IMR-90 (cell line): ENCODE data around the gene CAST. TPM values are rescaled to one million over a fixed set of nuclear protein-coding genes. Genes with fewer than 3 reads are reported as not detected.

ENCODE experiments used
- ATAC-seq: fragments of 200-7000 bp; cut with Tn5 transposase; 2 replicates; pipeline ENCODE4 v1.9.1; 2020; ENCODE audit warnings: low read depth, mild to moderate bottlenecking, moderate library complexity
- BruUV-seq: library from RNA; stranded (reverse); fragments of 400-500 nt; replicated peaks from 2 replicates; lab custom pipeline; 2021; lab: Mats Ljungman, UMichigan
- CTCF ChIA-PET: fragments of 300-600 bp; formaldehyde crosslinking; extraction: SDS; loops from one replicate; lab custom pipeline; 2021; ENCODE audit warnings: antibody characterized with exemption; lab: Yijun Ruan, JAX
- POLR2A ChIA-PET: fragments of 300-600 bp; sonication (Branson Sonifier 250); formaldehyde crosslinking; loops from one replicate; lab custom pipeline; 2022; ENCODE audit warnings: antibody characterized with exemption; ENCODE audit not compliant: unreplicated experiment; lab: Charles Lee
- DNase-seq: peaks from one replicate; pipeline ENCODE4 v3.0.0; 2013
- H2AFZ ChIP-seq: replicated peaks from 2 replicates; pipeline ENCODE3; 2013; ENCODE audit warnings: low read length, mild to moderate bottlenecking; ENCODE audit not compliant: poor library complexity
- H2AK5ac ChIP-seq: 2 replicates; pipeline ENCODE4 v1.6.1; 2013; ENCODE audit warnings: low read depth, low read length, inconsistent platforms
- H2AK9ac ChIP-seq: replicated peaks from 2 replicates; pipeline ENCODE3; 2013; ENCODE audit warnings: mild to moderate bottlenecking, low read depth, low read length, moderate library complexity; ENCODE audit not compliant: poor library complexity
- H2BK120ac ChIP-seq: 2 replicates; pipeline ENCODE4 v1.6.1; 2013; ENCODE audit warnings: low read depth, low read length, inconsistent platforms
- H2BK15ac ChIP-seq: 3 replicates; pipeline ENCODE4 v1.6.1; 2013; ENCODE audit warnings: low read depth, low read length, inconsistent platforms
- H2BK20ac ChIP-seq: 2 replicates; pipeline ENCODE4 v1.6.1; 2013; ENCODE audit warnings: low read depth, mild to moderate bottlenecking, inconsistent platforms, low read length, moderate library complexity
- H2BK5ac ChIP-seq: 2 replicates; pipeline ENCODE4 v1.6.1; 2013; ENCODE audit warnings: mild to moderate bottlenecking, low read depth, low read length, inconsistent platforms; ENCODE audit not compliant: poor library complexity, severe bottlenecking
- H3K14ac ChIP-seq: replicated peaks from 2 replicates; pipeline ENCODE4 v1.6.1; 2013; ENCODE audit warnings: low read depth, low read length, inconsistent platforms
- H3K18ac ChIP-seq: 2 replicates; pipeline ENCODE4 v1.6.1; 2013; ENCODE audit warnings: low read depth, low read length, control low read depth
- H3K23ac ChIP-seq: 2 replicates; pipeline ENCODE4 v1.6.1; 2013; ENCODE audit warnings: low read depth, low read length, inconsistent platforms
- H3K27ac ChIP-seq: 2 replicates; pipeline ENCODE4 v1.5.1; 2013; ENCODE audit warnings: mild to moderate bottlenecking, control low read depth, low read length; ENCODE audit not compliant: insufficient read depth
- H3K27me3 ChIP-seq: 2 replicates; pipeline ENCODE4 v1.6.1; 2013; ENCODE audit warnings: low read length; ENCODE audit not compliant: control insufficient read depth, insufficient read depth
- H3K36me3 ChIP-seq: 2 replicates; pipeline ENCODE4 v1.6.1; 2013; ENCODE audit warnings: low read length, mixed read lengths; ENCODE audit not compliant: control insufficient read depth, insufficient read depth
- H3K4ac ChIP-seq: 2 replicates; pipeline ENCODE4 v1.6.1; 2013; ENCODE audit warnings: low read depth, low read length, inconsistent platforms
- H3K4me1 ChIP-seq: 2 replicates; pipeline ENCODE4 v1.6.1; 2013; ENCODE audit warnings: low read length, mixed read lengths; ENCODE audit not compliant: control insufficient read depth, insufficient read depth
- H3K4me2 ChIP-seq: 2 replicates; pipeline ENCODE4 v1.6.1; 2013; ENCODE audit warnings: low read depth, mild to moderate bottlenecking, control low read depth, low read length, moderate library complexity
- H3K4me3 ChIP-seq: 2 replicates; pipeline ENCODE4 v1.5.1; 2013; ENCODE audit warnings: low read depth, mild to moderate bottlenecking, control low read depth, low read length, moderate library complexity; ENCODE audit not compliant: insufficient read depth
- H3K56ac ChIP-seq: 2 replicates; pipeline ENCODE4 v1.6.1; 2013; ENCODE audit warnings: low read length, inconsistent platforms; ENCODE audit not compliant: insufficient read depth; ENCODE audit errors: extremely low read depth
- H3K79me1 ChIP-seq, 2 experiments: 2 replicates each; pipeline ENCODE4 v1.6.1; 2013; ENCODE audit warnings: low read length in 2 of 2, inconsistent platforms in 1 of 2, low read depth in 1 of 2
- H3K9ac ChIP-seq: 2 replicates; pipeline ENCODE4 v1.6.1; 2013; ENCODE audit warnings: low read depth, low read length, control low read depth
- H3K9me1 ChIP-seq: 2 replicates; pipeline ENCODE4 v1.6.1; 2013; ENCODE audit warnings: low read length, inconsistent platforms; ENCODE audit not compliant: insufficient read depth
- H3K9me3 ChIP-seq: 2 replicates; pipeline ENCODE4 v1.6.1; 2013; ENCODE audit warnings: low read length; ENCODE audit not compliant: control insufficient read depth, insufficient read depth
- H4K20me1 ChIP-seq: 2 replicates; pipeline ENCODE4 v1.6.1; 2013; ENCODE audit warnings: low read length, inconsistent platforms; ENCODE audit not compliant: insufficient read depth
- H4K5ac ChIP-seq: 2 replicates; pipeline ENCODE4 v1.6.1; 2013; ENCODE audit warnings: mild to moderate bottlenecking, low read depth, low read length, control low read depth
- H4K8ac ChIP-seq, 2 experiments: 2 replicates each; pipeline ENCODE4 v1.6.1; 2013; ENCODE audit warnings: low read depth in 2 of 2, low read length in 2 of 2, control low read depth in 1 of 2, inconsistent platforms in 1 of 2
- H4K91ac ChIP-seq: 2 replicates; pipeline ENCODE4 v1.6.1; 2013; ENCODE audit warnings: low read depth, low read length, inconsistent platforms; ENCODE audit not compliant: insufficient read depth
- BHLHE40 ChIP-seq: fragments of 150-350 bp; IDR thresholded peaks from 2 replicates; pipeline ENCODE4 v1.6.1; 2016; ENCODE audit warnings: mild to moderate bottlenecking, low read depth, low read length
- CEBPB ChIP-seq: IDR thresholded peaks from 2 replicates; pipeline ENCODE4 v1.6.1; 2012; ENCODE audit warnings: low read depth, low read length, improper control_type of control experiment
- CHD1 ChIP-seq: IDR thresholded peaks from 2 replicates; pipeline ENCODE4 v1.6.1; 2012; ENCODE audit warnings: low read depth, low read length, improper control_type of control experiment
- FOS ChIP-seq: fragments of 150-350 bp; IDR thresholded peaks from 2 replicates; pipeline ENCODE4 v1.6.1; 2016; ENCODE audit warnings: low read depth, low read length
- MAFK ChIP-seq: IDR thresholded peaks from 2 replicates; pipeline ENCODE4 v1.6.1; 2012; ENCODE audit warnings: low read depth, low read length, improper control_type of control experiment
- MAZ ChIP-seq: IDR thresholded peaks from 2 replicates; pipeline ENCODE4 v1.6.1; 2012; ENCODE audit warnings: low read depth, mild to moderate bottlenecking, low read length, improper control_type of control experiment, moderate library complexity, borderline replicate concordance
- MXI1 ChIP-seq: IDR thresholded peaks from 2 replicates; pipeline ENCODE4 v1.6.1; 2012; ENCODE audit warnings: low read depth, mild to moderate bottlenecking, low read length, moderate library complexity, borderline replicate concordance
- NFE2L2 ChIP-seq: fragments of 150-350 bp; IDR thresholded peaks from 2 replicates; pipeline ENCODE4 v1.6.1; 2016; ENCODE audit warnings: low read depth, mild to moderate bottlenecking, low read length
- RAD21 ChIP-seq: IDR thresholded peaks from 2 replicates; pipeline ENCODE4 v1.6.1; 2012; ENCODE audit warnings: low read length, improper control_type of control experiment
- RCOR1 ChIP-seq: IDR thresholded peaks from 2 replicates; pipeline ENCODE4 v1.6.1; 2012; ENCODE audit warnings: mild to moderate bottlenecking, low read length, improper control_type of control experiment; ENCODE audit not compliant: insufficient replicate concordance
- RFX5 ChIP-seq: IDR thresholded peaks from 2 replicates; pipeline ENCODE4 v1.8.0; 2012; ENCODE audit warnings: low read depth, mild to moderate bottlenecking, low read length, moderate library complexity
- SMC3 ChIP-seq: fragments of 150-350 bp; IDR thresholded peaks from 2 replicates; pipeline ENCODE4 v1.6.1; 2016; ENCODE audit warnings: low read depth, mild to moderate bottlenecking, antibody characterized with exemption, low read length, moderate library complexity
- WGBS, 2 experiments: methylation state at CpG; one replicate each; pipeline versions ENCODE4 v1.1.5 to v1.1.7; 2013; ENCODE audit warnings: missing lambda C conversion rate in 2 of 2; ENCODE audit not compliant: insufficient read length in 1 of 2; ENCODE audit errors: extremely low coverage in 2 of 2; 5-methylcytosine and 5-hydroxymethylcytosine counted together
- dilution Hi-C: fragments of 300-500 bp; cut with HindIII; formaldehyde crosslinking; loops from one replicate; pipeline ENCODE4 v1.14.3; 2018; ENCODE audit warnings: low sequenced_read_pairs; ENCODE audit not compliant: unreplicated experiment
- in situ Hi-C: fragments of 300-500 bp; cut with MboI; formaldehyde crosslinking; loops from 3 replicates; pipeline ENCODE4 v1.14.3; 2019; ENCODE audit warnings: low sequenced_read_pairs, inconsistent platforms, mixed read lengths
- intact Hi-C: fragments of 100-400 bp; cut with micrococcal nuclease; formaldehyde crosslinking; loops from 2 replicates; pipeline ENCODE4 v1.10.0; 2022
- polyA plus RNA-seq, 3 experiments: library from polyadenylated mRNA; depleted of rRNA; stranded (reverse); fragments of >200 nt; gene quantifications; 2 replicates each; pipeline ENCODE4 v1.2.3, GENCODE V29; 2012; ENCODE audit warnings: low replicate concordance in 1 of 3
- total RNA-seq: library from RNA; depleted of rRNA; stranded (reverse); fragments of >200 nt; gene quantifications from 2 replicates; pipeline ENCODE4 v1.2.3, GENCODE V29; 2012
- TF ChIP-seq, protein P1 (sequence below): conservative IDR thresholded peaks from 2 replicates; pipeline ENCODE4 v1.5.1; 2012; ENCODE audit warnings: mild to moderate bottlenecking, low read depth, low read length, improper control_type of control experiment
- TF ChIP-seq, protein P2 (sequence below): fragments of 150-350 bp; IDR thresholded peaks from 2 replicates; pipeline ENCODE4 v1.6.1; 2016; ENCODE audit warnings: low read depth, mild to moderate bottlenecking, low read length, moderate library complexity, borderline replicate concordance
- TF ChIP-seq, protein P3 (sequence below): fragments of 150-350 bp; IDR thresholded peaks from 2 replicates; pipeline ENCODE4 v1.6.1; 2017; ENCODE audit warnings: mild to moderate bottlenecking, antibody characterized with exemption, low read length, low read depth

Gene CAST
- total and polyA plus RNA-seq, 2 of the 4 experiments (the other 2 are of a cell fraction): 91.3 to 128 TPM

DNA sequence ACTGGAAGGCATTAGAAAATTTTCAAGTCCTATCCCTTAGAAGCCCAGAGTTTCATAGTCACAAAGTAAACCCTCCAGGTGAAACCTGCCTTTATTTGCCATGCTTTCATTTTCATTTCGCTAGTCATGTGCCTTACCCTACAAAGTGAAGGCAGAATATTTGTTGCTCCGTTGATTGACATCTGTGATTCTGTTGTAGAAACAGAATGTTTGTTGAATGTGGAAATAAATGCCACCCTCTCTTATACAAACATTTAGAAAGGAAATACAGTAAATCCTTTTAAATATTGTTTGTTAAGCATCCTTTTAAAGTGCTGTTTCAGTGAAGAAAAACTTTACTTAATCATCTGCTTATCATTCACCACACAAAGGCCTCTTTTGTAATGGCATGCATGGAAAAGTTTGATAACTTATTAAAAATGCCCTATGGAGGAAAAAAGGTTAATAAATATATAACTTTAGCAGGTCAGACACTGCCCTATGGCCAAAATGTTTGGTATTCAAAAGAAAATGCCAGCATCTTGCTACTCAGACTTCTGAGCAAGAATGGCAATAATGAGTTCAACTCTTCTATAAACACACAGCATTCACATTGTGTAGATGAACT lies 34.3 kb upstream of the CAST start:
- no CpG with 5 or more reads among the region's 2 CpGs for WGBS, 2 experiments
- dilution Hi-C loops: no loop called here
- CTCF ChIA-PET: no interaction called here
- no peak for TF ChIP-seq RAD21
- TF ChIP-seq NFE2L2: no peak
- TF ChIP-seq, protein P1, sequence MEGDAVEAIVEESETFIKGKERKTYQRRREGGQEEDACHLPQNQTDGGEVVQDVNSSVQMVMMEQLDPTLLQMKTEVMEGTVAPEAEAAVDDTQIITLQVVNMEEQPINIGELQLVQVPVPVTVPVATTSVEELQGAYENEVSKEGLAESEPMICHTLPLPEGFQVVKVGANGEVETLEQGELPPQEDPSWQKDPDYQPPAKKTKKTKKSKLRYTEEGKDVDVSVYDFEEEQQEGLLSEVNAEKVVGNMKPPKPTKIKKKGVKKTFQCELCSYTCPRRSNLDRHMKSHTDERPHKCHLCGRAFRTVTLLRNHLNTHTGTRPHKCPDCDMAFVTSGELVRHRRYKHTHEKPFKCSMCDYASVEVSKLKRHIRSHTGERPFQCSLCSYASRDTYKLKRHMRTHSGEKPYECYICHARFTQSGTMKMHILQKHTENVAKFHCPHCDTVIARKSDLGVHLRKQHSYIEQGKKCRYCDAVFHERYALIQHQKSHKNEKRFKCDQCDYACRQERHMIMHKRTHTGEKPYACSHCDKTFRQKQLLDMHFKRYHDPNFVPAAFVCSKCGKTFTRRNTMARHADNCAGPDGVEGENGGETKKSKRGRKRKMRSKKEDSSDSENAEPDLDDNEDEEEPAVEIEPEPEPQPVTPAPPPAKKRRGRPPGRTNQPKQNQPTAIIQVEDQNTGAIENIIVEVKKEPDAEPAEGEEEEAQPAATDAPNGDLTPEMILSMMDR: no peak
- TF ChIP-seq RCOR1: no peak
- TF ChIP-seq BHLHE40: no peak
- TF ChIP-seq FOS: no peak
- TF ChIP-seq, protein P2, sequence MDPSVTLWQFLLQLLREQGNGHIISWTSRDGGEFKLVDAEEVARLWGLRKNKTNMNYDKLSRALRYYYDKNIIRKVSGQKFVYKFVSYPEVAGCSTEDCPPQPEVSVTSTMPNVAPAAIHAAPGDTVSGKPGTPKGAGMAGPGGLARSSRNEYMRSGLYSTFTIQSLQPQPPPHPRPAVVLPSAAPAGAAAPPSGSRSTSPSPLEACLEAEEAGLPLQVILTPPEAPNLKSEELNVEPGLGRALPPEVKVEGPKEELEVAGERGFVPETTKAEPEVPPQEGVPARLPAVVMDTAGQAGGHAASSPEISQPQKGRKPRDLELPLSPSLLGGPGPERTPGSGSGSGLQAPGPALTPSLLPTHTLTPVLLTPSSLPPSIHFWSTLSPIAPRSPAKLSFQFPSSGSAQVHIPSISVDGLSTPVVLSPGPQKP: no peak
- no peak for TF ChIP-seq SMC3
- no peak for TF ChIP-seq RFX5
- TF ChIP-seq MAZ: no peak
- no peak for TF ChIP-seq MAFK
- TF ChIP-seq, protein P3, sequence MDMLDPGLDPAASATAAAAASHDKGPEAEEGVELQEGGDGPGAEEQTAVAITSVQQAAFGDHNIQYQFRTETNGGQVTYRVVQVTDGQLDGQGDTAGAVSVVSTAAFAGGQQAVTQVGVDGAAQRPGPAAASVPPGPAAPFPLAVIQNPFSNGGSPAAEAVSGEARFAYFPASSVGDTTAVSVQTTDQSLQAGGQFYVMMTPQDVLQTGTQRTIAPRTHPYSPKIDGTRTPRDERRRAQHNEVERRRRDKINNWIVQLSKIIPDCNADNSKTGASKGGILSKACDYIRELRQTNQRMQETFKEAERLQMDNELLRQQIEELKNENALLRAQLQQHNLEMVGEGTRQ: no peak
- TF ChIP-seq CEBPB: no peak
- no peak for TF ChIP-seq MXI1
- no peak for TF ChIP-seq CHD1

More for the DNA sequence above, 34.3 kb upstream of the CAST start:
- no peak overlapping the region; the same call in 1 of the 2 replicates for H3K4me2 ChIP-seq
- H2BK15ac ChIP-seq: no peak overlapping the region
- H3K4ac ChIP-seq: no peak overlapping the region
- no peaks in the 10 kb centered on the region for H4K20me1 ChIP-seq
- peaks cover 10% of the 10 kb centered on the region; the same call in 1 of the 2 replicates for H3K9me1 ChIP-seq
- no peaks in the 10 kb centered on the region for H3K27me3 ChIP-seq
- DNase-seq (no peak), ATAC-seq (no peak)
- H2AK5ac ChIP-seq: no peak overlapping the region; the same call in 1 of the 2 replicates
- H3K27ac ChIP-seq: no peak overlapping the region
- H3K18ac ChIP-seq: peak overlapping the region; percentile 76; the same call in 1 of the 2 replicates
- BruUV-seq: no TSS peak
- H3K9me3 ChIP-seq: no peaks in the 10 kb centered on the region
- peak overlapping the region; percentile 25 for H2BK5ac ChIP-seq
- no peak overlapping the region for H2BK20ac ChIP-seq
- peak overlapping the region; percentile 6; the same call in 1 of the 2 replicates for H2BK120ac ChIP-seq
- no peak overlapping the region; the same call in 1 of the 2 replicates for H3K56ac ChIP-seq
- intact Hi-C loops: loop anchor here (5.0 kb wide), 2 partner anchors 34 to 534 kb away; partner anchors contain the start of gene CAST
- H4K91ac ChIP-seq: no peak overlapping the region
- no peaks in the 10 kb centered on the region for H3K79me1 ChIP-seq
- H4K8ac ChIP-seq: 0 out of 4 replicates have a peak overlapping the region, but pooled peaks of 1 of the 2 experiments have one; percentile 19
- no peaks in the 10 kb centered on the region for H3K36me3 ChIP-seq
- no peak overlapping the region for H3K23ac ChIP-seq
- in situ Hi-C loops: no loop called here
- no peak overlapping the region for H3K4me3 ChIP-seq
- H2AFZ ChIP-seq: no peak overlapping the region
- H2AK9ac ChIP-seq: no peak overlapping the region
- H3K14ac ChIP-seq: no peak overlapping the region; the same call in 1 of the 2 replicates
- H3K4me1 ChIP-seq: peaks cover 18% of the 10 kb centered on the region; the same call in 1 of the 2 replicates
- no peak overlapping the region for H3K9ac ChIP-seq
- POLR2A ChIA-PET: no interaction called here
- no peak overlapping the region; the same call in 1 of the 2 replicates for H4K5ac ChIP-seq
